ENCODE data around the gene C20orf173.

Gene C20orf173

GRCh38 chr20:35529552-35529951 lies at the start of gene C20orf173:
Gene C20orf173, minus strand, starts transcription at chr20:35529652. Its CDS starts 279 bp downstream, at chr20:35529373.
- Histone ChIP-seq H3K9ac (ENCODE audit: low read depth, low read length) (no peak within 1 kb of the TSS), H3K36me3 (ENCODE audit: insufficient read depth, low read depth, low read length) (no peaks in the 10 kb centered on the region), H3K4me1 (ENCODE audit: insufficient read depth, low read length) (no peaks in the 10 kb centered on the region), H3K27ac (ENCODE audit: low read length) (no peak within 1 kb of the TSS), H3K9me3 (ENCODE audit: insufficient read depth, low read depth, low read length) (no peaks in the 10 kb centered on the region), H3K4me3 (ENCODE audit: low read length) (no peak within 1 kb of the TSS), H3K27me3 (ENCODE audit: insufficient read depth, low read length) (no peaks in the 10 kb centered on the region)

DNA sequence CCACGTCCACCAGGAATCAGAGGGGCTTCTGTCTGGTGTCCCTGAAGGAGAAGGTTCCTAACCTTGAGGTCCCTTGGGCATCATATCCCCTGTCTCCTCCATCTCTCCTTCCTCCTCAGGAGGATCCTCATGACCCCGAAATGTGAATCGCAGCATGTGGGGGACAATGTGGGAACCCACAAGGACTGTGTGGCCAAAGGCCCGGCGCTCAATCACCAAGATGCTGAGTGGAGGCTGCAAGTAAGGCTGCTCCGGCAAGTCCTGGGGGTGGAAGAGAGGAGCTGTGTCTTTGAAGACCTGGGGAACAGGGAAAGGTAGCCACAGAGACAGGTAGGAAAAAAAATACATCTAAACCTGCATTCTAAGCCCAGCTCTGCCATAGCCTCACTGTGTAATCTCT lies 49.7 kb upstream of the C20orf173 start:
- Histone ChIP-seq H3K9ac (ENCODE audit: low read depth, low read length) (no peak overlapping the region), H3K4me3 (ENCODE audit: low read length) (no peak overlapping the region), H3K27me3 (ENCODE audit: insufficient read depth, low read length) (no peaks in the 10 kb centered on the region), H3K36me3 (ENCODE audit: insufficient read depth, low read depth, low read length) (no peaks in the 10 kb centered on the region), H3K4me1 (ENCODE audit: insufficient read depth, low read length) (no peaks in the 10 kb centered on the region), H3K9me3 (ENCODE audit: insufficient read depth, low read depth, low read length) (no peaks in the 10 kb centered on the region), H3K27ac (ENCODE audit: low read length) (no peak overlapping the region)

DNA sequence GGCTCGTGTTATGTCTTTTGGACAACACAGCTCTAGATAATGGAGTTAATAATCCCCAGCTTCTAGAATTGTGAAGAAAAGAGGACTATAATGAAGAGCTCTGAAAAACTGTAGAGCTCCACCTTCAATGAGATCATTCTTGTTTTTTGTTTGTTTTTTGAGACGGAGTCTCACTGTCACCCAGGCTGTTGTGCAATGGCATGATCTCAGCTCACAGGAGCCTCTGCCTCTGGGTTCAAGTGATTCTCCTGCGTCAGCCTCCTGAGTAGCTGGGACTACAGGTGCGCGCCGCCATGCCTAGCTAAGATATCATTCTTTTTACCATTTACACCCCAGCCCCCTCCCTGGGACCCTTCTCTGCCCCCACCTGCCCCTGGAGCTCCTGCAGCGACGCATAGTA lies 49.0 kb upstream of the C20orf173 start:
- no peaks in the 10 kb centered on the region for H3K9me3 ChIP-seq (ENCODE audit: insufficient read depth, low read depth, low read length)
- no peaks in the 10 kb centered on the region for H3K27me3 ChIP-seq (ENCODE audit: insufficient read depth, low read length)
- no peaks in the 10 kb centered on the region for H3K4me1 ChIP-seq (ENCODE audit: insufficient read depth, low read length)
- no peak overlapping the region for H3K9ac ChIP-seq (ENCODE audit: low read depth, low read length)
- no peaks in the 10 kb centered on the region for H3K36me3 ChIP-seq (ENCODE audit: insufficient read depth, low read depth, low read length)
- H3K27ac ChIP-seq (ENCODE audit: low read length), result no peak overlapping the region
- H3K4me3 ChIP-seq (ENCODE audit: low read length), result no peak overlapping the region

- no peaks in the 10 kb centered on the region for H3K27me3 ChIP-seq (ENCODE audit: insufficient read depth, low read length)
- no peaks in the 10 kb centered on the region for H3K4me1 ChIP-seq (ENCODE audit: insufficient read depth, low read length)
- no peaks in the 10 kb centered on the region for H3K36me3 ChIP-seq (ENCODE audit: insufficient read depth, low read depth, low read length)
- H3K4me3 ChIP-seq (ENCODE audit: low read length), result no peak overlapping the region
- H3K9me3 ChIP-seq (ENCODE audit: insufficient read depth, low read depth, low read length), result no peaks in the 10 kb centered on the region
- no peak overlapping the region for H3K9ac ChIP-seq (ENCODE audit: low read depth, low read length)
- no peak overlapping the region for H3K27ac ChIP-seq (ENCODE audit: low read length)
Measured at GRCh38 chr20:35576816-35577215, 47.4 kb upstream of the C20orf173 start.

- H3K9ac ChIP-seq (ENCODE audit: low read depth, low read length), result no peak overlapping the region
- no peaks in the 10 kb centered on the region for H3K27me3 ChIP-seq (ENCODE audit: insufficient read depth, low read length)
- H3K36me3 ChIP-seq (ENCODE audit: insufficient read depth, low read depth, low read length), result no peaks in the 10 kb centered on the region
- H3K4me3 ChIP-seq (ENCODE audit: low read length), result no peak overlapping the region
- H3K27ac ChIP-seq (ENCODE audit: low read length), result no peak overlapping the region
- no peaks in the 10 kb centered on the region for H3K9me3 ChIP-seq (ENCODE audit: insufficient read depth, low read depth, low read length)
- H3K4me1 ChIP-seq (ENCODE audit: insufficient read depth, low read length), result no peaks in the 10 kb centered on the region
Measured at GRCh38 chr20:35575958-35576357, 46.5 kb upstream of the C20orf173 start.

GRCh38 chr20:35572838-35573237 lies 43.4 kb upstream of the C20orf173 start:
- Histone ChIP-seq H3K36me3 (ENCODE audit: insufficient read depth, low read depth, low read length) (no peaks in the 10 kb centered on the region), H3K4me1 (ENCODE audit: insufficient read depth, low read length) (no peaks in the 10 kb centered on the region), H3K9me3 (ENCODE audit: insufficient read depth, low read depth, low read length) (no peaks in the 10 kb centered on the region), H3K27ac (ENCODE audit: low read length) (no peak overlapping the region), H3K4me3 (ENCODE audit: low read length) (no peak overlapping the region), H3K27me3 (ENCODE audit: insufficient read depth, low read length) (no peaks in the 10 kb centered on the region), H3K9ac (ENCODE audit: low read depth, low read length) (no peak overlapping the region)

DNA sequence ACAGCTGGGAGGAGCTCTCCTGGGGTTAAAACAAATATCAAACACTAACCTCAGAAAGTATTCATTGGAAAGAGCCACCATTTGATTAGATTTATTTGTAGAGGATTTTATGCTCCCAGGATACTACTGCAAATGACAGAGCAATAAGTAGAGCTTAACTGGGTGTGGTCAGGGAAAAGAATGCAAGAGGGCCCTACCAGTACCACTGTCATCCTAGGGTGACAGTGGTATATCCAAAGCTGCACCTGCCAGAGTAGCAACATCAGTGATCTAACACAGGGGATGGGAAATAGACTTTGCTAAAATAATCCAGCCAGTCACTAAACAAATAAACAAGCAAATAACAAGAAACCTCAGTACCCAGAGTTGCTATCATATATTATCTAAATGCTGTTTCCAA lies 42.1 kb upstream of the C20orf173 start:
- Histone ChIP-seq H3K9me3 (ENCODE audit: insufficient read depth, low read depth, low read length) (no peaks in the 10 kb centered on the region), H3K9ac (ENCODE audit: low read depth, low read length) (no peak overlapping the region), H3K27ac (ENCODE audit: low read length) (no peak overlapping the region), H3K36me3 (ENCODE audit: insufficient read depth, low read depth, low read length) (no peaks in the 10 kb centered on the region), H3K4me3 (ENCODE audit: low read length) (no peak overlapping the region), H3K4me1 (ENCODE audit: insufficient read depth, low read length) (no peaks in the 10 kb centered on the region), H3K27me3 (ENCODE audit: insufficient read depth, low read length) (no peaks in the 10 kb centered on the region)

GRCh38 chr20:35568645-35569044 lies 39.2 kb upstream of the C20orf173 start:
- no peak overlapping the region for H3K4me3 ChIP-seq (ENCODE audit: low read length)
- no peak overlapping the region for H3K9ac ChIP-seq (ENCODE audit: low read depth, low read length)
- H3K4me1 ChIP-seq (ENCODE audit: insufficient read depth, low read length), result no peaks in the 10 kb centered on the region
- no peaks in the 10 kb centered on the region for H3K27me3 ChIP-seq (ENCODE audit: insufficient read depth, low read length)
- H3K36me3 ChIP-seq (ENCODE audit: insufficient read depth, low read depth, low read length), result no peaks in the 10 kb centered on the region
- no peaks in the 10 kb centered on the region for H3K9me3 ChIP-seq (ENCODE audit: insufficient read depth, low read depth, low read length)
- H3K27ac ChIP-seq (ENCODE audit: low read length), result no peak overlapping the region

- no peaks in the 10 kb centered on the region for H3K36me3 ChIP-seq (ENCODE audit: insufficient read depth, low read depth, low read length)
- no peak overlapping the region for H3K4me3 ChIP-seq (ENCODE audit: low read length)
- H3K9me3 ChIP-seq (ENCODE audit: insufficient read depth, low read depth, low read length), result no peaks in the 10 kb centered on the region
- no peak overlapping the region for H3K27ac ChIP-seq (ENCODE audit: low read length)
- H3K27me3 ChIP-seq (ENCODE audit: insufficient read depth, low read length), result no peaks in the 10 kb centered on the region
- H3K4me1 ChIP-seq (ENCODE audit: insufficient read depth, low read length), result peaks cover 5% of the 10 kb centered on the region; the same call in 1 of the 2 replicates
- no peak overlapping the region for H3K9ac ChIP-seq (ENCODE audit: low read depth, low read length)
Measured at GRCh38 chr20:35564905-35565304, 35.5 kb upstream of the C20orf173 start.

DNA sequence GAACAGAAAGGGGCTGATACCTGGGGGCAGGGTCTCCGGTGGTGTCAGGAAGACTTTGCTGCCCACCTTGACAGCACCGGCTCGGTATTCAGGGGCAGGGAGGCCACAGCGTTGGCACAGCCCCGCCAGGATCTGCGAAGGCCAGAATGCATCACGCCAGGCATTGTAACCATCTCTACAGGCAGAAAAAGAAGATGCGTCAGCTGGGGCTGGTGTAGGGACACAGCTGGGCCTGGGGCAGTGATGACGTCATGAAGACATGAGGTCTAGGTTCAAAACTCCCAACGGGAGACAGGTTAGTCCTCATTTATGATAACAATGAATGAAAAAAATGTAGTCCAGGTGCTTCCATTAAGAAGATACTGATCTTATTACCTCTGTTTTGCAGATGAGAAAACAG lies 34.4 kb upstream of the C20orf173 start:
- Histone ChIP-seq H3K9me3 (ENCODE audit: insufficient read depth, low read depth, low read length) (no peaks in the 10 kb centered on the region), H3K36me3 (ENCODE audit: insufficient read depth, low read depth, low read length) (no peaks in the 10 kb centered on the region), H3K4me1 (ENCODE audit: insufficient read depth, low read length) (peaks cover 5% of the 10 kb centered on the region; the same call in 1 of the 2 replicates), H3K27me3 (ENCODE audit: insufficient read depth, low read length) (no peaks in the 10 kb centered on the region), H3K27ac (ENCODE audit: low read length) (no peak overlapping the region), H3K9ac (ENCODE audit: low read depth, low read length) (no peak overlapping the region), H3K4me3 (ENCODE audit: low read length) (no peak overlapping the region)

GRCh38 chr20:35562541-35563110 lies 33.2 kb upstream of the C20orf173 start:
- H3K9me3 ChIP-seq (ENCODE audit: insufficient read depth, low read depth, low read length), result no peaks in the 10 kb centered on the region
- no peak overlapping the region for H3K27ac ChIP-seq (ENCODE audit: low read length)
- H3K9ac ChIP-seq (ENCODE audit: low read depth, low read length), result no peak overlapping the region
- H3K27me3 ChIP-seq (ENCODE audit: insufficient read depth, low read length), result no peaks in the 10 kb centered on the region
- no peak overlapping the region for H3K4me3 ChIP-seq (ENCODE audit: low read length)
- peaks cover 5% of the 10 kb centered on the region; the same call in 1 of the 2 replicates for H3K4me1 ChIP-seq (ENCODE audit: insufficient read depth, low read length)
- H3K36me3 ChIP-seq (ENCODE audit: insufficient read depth, low read depth, low read length), result peaks cover 12% of the 10 kb centered on the region

DNA sequence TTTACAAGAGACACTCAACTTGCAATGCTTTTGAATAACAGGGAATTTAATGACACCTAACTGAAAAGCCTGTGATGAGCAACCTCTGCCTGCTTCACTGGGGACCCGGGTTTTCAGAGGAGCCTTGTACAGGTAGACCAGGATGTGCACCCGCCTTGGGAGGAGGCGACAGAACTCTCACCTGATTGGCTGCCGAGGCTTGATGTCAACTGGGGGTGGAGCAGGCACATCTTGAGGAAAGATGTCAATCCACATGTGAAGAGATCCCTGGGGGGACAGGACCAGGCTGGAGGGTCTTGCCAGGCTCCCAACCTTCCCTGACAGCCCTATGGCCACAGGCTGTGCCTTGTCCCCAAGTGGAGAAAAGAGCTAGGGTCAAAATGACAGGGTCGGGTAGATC lies 32.2 kb upstream of the C20orf173 start:
- no peaks in the 10 kb centered on the region for H3K27me3 ChIP-seq (ENCODE audit: insufficient read depth, low read length)
- no peaks in the 10 kb centered on the region for H3K9me3 ChIP-seq (ENCODE audit: insufficient read depth, low read depth, low read length)
- H3K36me3 ChIP-seq (ENCODE audit: insufficient read depth, low read depth, low read length), result peaks cover 21% of the 10 kb centered on the region
- H3K27ac ChIP-seq (ENCODE audit: low read length), result no peak overlapping the region
- H3K4me1 ChIP-seq (ENCODE audit: insufficient read depth, low read length), result peaks cover 5% of the 10 kb centered on the region; the same call in 1 of the 2 replicates
- no peak overlapping the region for H3K9ac ChIP-seq (ENCODE audit: low read depth, low read length)
- H3K4me3 ChIP-seq (ENCODE audit: low read length), result no peak overlapping the region
